ENCODE results near the gene SLC11A2. TPM values are rescaled to one million over a fixed set of nuclear protein-coding genes. Genes with fewer than 3 reads are reported as not detected.
A peak's percentile ranks its signal among the peaks of the same experiment; 100 is the strongest.

The SLC11A2 gene
- total and polyA plus RNA-seq, 12 donors, result 21.7 to 82.2 (median 49.7) TPM

DNA sequence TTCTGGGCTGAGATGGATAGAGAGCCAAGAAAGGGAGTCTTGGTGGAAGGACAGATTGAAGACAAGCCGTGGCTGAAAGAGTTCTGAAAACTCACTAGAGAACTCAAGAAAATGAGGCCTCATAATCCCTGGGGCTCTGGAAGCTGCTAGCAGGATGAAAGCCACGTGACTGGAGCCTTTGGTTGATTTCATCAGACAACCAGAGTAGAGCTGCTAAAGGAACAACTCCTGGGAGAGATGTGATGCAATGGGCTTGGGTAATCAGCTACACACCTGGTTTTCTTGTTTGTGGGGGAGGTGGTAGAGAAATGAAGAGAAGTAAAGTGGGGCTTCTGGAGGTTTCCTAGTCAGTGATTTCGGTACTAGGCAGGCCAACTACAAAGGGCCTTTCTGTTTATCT lies 43.8 kb upstream of the SLC11A2 start:
- Histone ChIP-seq H3K4me3 (no peak overlapping the region), H3K27me3 (no peaks in the 10 kb centered on the region), H3K36me3 (replicated peaks in 1 of 2) (peaks cover 0 to 77% of the 10 kb centered on the region in 2 donors), H3K9me3 (replicated peaks in 1 of 3) (no peaks in the 10 kb centered on the region), H3K4me1 (replicated peaks in 1 of 2) (no peaks in the 10 kb centered on the region), H3K27ac (no peak overlapping the region)
- DNase-seq, result peak in 1 of 7 donors; percentile 52
- 83 to 92% (median 88%) methylated on average over 3 of the region's 3 CpGs for WGBS, 4 donors
- intact Hi-C loops (cut with DNase I), result no loop called here
- TF ChIP-seq, protein P1, sequence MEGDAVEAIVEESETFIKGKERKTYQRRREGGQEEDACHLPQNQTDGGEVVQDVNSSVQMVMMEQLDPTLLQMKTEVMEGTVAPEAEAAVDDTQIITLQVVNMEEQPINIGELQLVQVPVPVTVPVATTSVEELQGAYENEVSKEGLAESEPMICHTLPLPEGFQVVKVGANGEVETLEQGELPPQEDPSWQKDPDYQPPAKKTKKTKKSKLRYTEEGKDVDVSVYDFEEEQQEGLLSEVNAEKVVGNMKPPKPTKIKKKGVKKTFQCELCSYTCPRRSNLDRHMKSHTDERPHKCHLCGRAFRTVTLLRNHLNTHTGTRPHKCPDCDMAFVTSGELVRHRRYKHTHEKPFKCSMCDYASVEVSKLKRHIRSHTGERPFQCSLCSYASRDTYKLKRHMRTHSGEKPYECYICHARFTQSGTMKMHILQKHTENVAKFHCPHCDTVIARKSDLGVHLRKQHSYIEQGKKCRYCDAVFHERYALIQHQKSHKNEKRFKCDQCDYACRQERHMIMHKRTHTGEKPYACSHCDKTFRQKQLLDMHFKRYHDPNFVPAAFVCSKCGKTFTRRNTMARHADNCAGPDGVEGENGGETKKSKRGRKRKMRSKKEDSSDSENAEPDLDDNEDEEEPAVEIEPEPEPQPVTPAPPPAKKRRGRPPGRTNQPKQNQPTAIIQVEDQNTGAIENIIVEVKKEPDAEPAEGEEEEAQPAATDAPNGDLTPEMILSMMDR (IDR thresholded peaks at IDR 0.05), result no peak

DNA sequence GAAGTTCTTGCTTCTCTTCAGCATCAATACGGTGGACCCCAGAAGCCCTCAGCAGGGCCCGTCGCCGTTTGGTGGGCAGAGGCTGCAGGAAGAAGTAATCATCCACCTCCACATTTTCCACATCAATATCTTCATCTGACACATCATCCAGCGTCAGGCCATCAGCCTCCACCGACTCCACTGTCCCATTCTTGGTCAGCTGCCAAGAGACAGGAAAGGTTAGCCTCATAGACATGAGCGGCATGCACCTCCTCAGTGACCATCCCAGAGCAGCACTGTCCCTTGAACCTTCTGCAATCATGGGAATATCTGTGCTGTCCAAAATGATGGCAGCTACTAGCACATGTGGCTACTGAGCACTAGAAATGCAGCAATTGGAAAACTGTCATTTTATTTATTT lies 41.6 kb upstream of the SLC11A2 start:
- intact Hi-C loops (cut with DNase I), result loop anchor here in 1 of 2 donors (10.0 kb wide), 1 partner anchor 277 kb away; the partner anchor contains the start of gene CELA1
- TF ChIP-seq, protein P1 (IDR thresholded peaks at IDR 0.05), result no peak
- no peak for TF ChIP-seq POLR2A (IDR thresholded peaks at IDR 0.05)
- Histone ChIP-seq H3K27ac (no peak overlapping the region), H3K27me3 (no peaks in the 10 kb centered on the region), H3K36me3 (replicated peaks in 1 of 2) (peaks cover 0 to 84% of the 10 kb centered on the region in 2 donors), H3K4me1 (replicated peaks in 1 of 2) (no peaks in the 10 kb centered on the region), H3K4me3 (no peak overlapping the region), H3K9me3 (replicated peaks in 1 of 3) (no peaks in the 10 kb centered on the region)
- DNase-seq, result no peak
- 56 to 77% (median 68%) methylated on average over 3 to 7 of the region's 7 CpGs for WGBS, 4 donors

DNA sequence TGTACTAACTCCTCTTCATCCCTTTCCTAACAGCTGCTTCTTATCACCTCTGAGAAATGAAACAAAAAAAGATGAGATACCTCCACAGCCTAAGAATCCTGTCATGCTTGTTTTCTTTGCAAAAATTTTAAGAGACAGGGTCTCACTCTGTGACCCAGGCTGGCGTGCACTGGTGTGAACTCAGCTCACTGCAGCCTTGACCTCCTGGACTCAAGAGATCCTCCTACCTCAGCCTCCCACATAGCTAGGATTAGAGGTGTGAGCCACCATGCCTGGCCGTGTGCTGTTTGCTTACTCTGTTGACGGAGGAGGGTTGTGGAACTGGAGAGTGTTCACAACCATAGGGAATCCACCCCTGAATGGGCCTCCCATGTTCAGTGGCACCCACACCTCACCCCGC lies 41.0 kb upstream of the SLC11A2 start:
- H3K4me1 ChIP-seq (replicated peaks in 1 of 2), result no peaks in the 10 kb centered on the region
- no peak overlapping the region for H3K4me3 ChIP-seq
- no peak for DNase-seq
- 63 to 95% (median 84%) methylated on average over 2 to 4 of the region's 4 CpGs for WGBS, 4 donors
- intact Hi-C loops (cut with DNase I), result loop anchor here in 1 of 2 donors (10.0 kb wide), 1 partner anchor 278 kb away; the partner anchor contains the start of gene CELA1
- H3K9me3 ChIP-seq (replicated peaks in 1 of 3), result no peaks in the 10 kb centered on the region
- H3K27me3 ChIP-seq, result no peaks in the 10 kb centered on the region
- H3K27ac ChIP-seq, result no peak overlapping the region
- TF ChIP-seq, protein P1 (IDR thresholded peaks at IDR 0.05), result no peak
- no peak for TF ChIP-seq POLR2A (IDR thresholded peaks at IDR 0.05)
- peaks cover 0 to 86% of the 10 kb centered on the region in 2 donors for H3K36me3 ChIP-seq (replicated peaks in 1 of 2)

DNA sequence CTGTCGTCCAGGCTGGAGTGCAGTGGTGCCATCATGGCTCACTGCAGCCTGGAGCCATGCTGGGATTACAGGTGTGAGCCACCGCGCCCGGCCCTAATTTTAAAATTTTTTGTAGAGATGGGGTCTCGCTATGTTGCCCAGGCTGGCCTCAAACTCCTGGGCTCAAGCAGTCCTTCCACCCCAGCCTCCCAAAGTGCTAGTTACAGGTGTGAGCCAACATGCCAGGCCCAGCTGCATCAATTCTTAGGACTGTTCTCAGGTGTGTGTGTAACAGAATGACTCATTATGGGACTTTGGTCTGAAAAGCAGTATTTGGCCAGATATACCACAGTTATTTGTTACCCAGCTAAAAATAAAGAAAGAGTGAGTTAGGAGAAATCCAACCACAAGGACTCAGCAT lies 39.3 kb upstream of the SLC11A2 start:
- WGBS, 4 donors, result 90 to 94% (median 92%) methylated on average over 5 of the region's 5 CpGs
- no peaks in the 10 kb centered on the region for H3K27me3 ChIP-seq
- peaks cover 0 to 87% of the 10 kb centered on the region in 2 donors for H3K36me3 ChIP-seq (replicated peaks in 1 of 2)

More for the DNA sequence above, 39.3 kb upstream of the SLC11A2 start:
- no peaks in the 10 kb centered on the region for H3K4me1 ChIP-seq (replicated peaks in 1 of 2)
- H3K4me3 ChIP-seq, result no peak overlapping the region
- TF ChIP-seq, protein P1 (IDR thresholded peaks at IDR 0.05), result no peak
- TF ChIP-seq POLR2A (IDR thresholded peaks at IDR 0.05), result no peak
- no peaks in the 10 kb centered on the region for H3K9me3 ChIP-seq (replicated peaks in 1 of 3)
- no peak overlapping the region for H3K27ac ChIP-seq
- intact Hi-C loops (cut with DNase I), result loop anchor here in 1 of 2 donors (10.0 kb wide), 1 partner anchor 279 kb away; the partner anchor contains the start of gene CELA1
- DNase-seq, result no peak
